Type B pancreatic cell (in vitro differentiated cells): ENCODE data around the gene TLK1. TPM values are rescaled to one million over a fixed set of nuclear protein-coding genes. Genes with fewer than 3 reads are reported as not detected.

ENCODE experiments used
- DNase-seq: peaks from one replicate; pipeline ENCODE4 v3.0.0; 2021; ENCODE audit warnings: mixed read lengths; ENCODE audit not compliant: unreplicated experiment; ENCODE audit errors: extremely low spot score
- H3K27ac Mint-ChIP-seq: 2 replicates; pipeline ENCODE4 v1.8.0; 2021; ENCODE audit warnings: mild to moderate bottlenecking, mixed read lengths
- H3K27me3 Mint-ChIP-seq: 2 replicates; pipeline ENCODE4 v1.8.0; 2021; ENCODE audit warnings: mixed read lengths
- H3K36me3 Mint-ChIP-seq: 2 replicates; pipeline ENCODE4 v1.8.0; 2021; ENCODE audit warnings: mixed read lengths
- H3K4me1 Mint-ChIP-seq: one replicate; pipeline ENCODE4 v1.8.0; 2021; ENCODE audit warnings: mixed read lengths; ENCODE audit not compliant: unreplicated experiment
- H3K4me3 Mint-ChIP-seq: 2 replicates; pipeline ENCODE4 v1.8.0; 2021; ENCODE audit warnings: mild to moderate bottlenecking, mixed read lengths
- H3K9me3 Mint-ChIP-seq: 2 replicates; pipeline ENCODE4 v1.8.0; 2021; ENCODE audit warnings: mixed read lengths
- CTCF ChIP-seq: fragments of 200-600 bp; sonication (generic); conservative IDR thresholded peaks from 2 replicates; pipeline ENCODE4 v1.5.0; 2021; ENCODE audit warnings: antibody characterized with exemption, mild to moderate bottlenecking
- long read RNA-seq: library from polyadenylated mRNA; unstranded; transcript quantifications from one replicate; pipeline ENCODE4 v2.0.0, GENCODE V29; 2020
- total RNA-seq: library from RNA; stranded (reverse); gene quantifications from 2 replicates; pipeline ENCODE4 v1.2.1, GENCODE V29; 2021; ENCODE audit warnings: low replicate concordance

Gene TLK1
- total RNA-seq, result 54.2 and 58.8 TPM in 2 replicates
- long read RNA-seq, full-length matches to known transcripts, result 1 of 9 reads
- long read RNA-seq, partial matches to known transcripts, result 3 of 9 reads
- long read RNA-seq, other reads (novel, unspliced or antisense), result 5 of 9 reads

GRCh38 chr2:171160119-171160955 is at the start of gene TLK1:
Gene TLK1, minus strand, starts transcription at chr2:171160893. Its CDS starts 465 bp downstream, at chr2:171160428.
- H3K27me3 Mint-ChIP-seq, result no peaks in the 10 kb centered on the region
- H3K4me3 Mint-ChIP-seq, result peak within 1 kb of the TSS; percentile 100
- peak within 1 kb of the TSS; percentile 95 for H3K27ac Mint-ChIP-seq
- H3K9me3 Mint-ChIP-seq, result no peaks in the 10 kb centered on the region
- no peaks in the 10 kb centered on the region for H3K36me3 Mint-ChIP-seq
- H3K4me1 Mint-ChIP-seq, result peaks cover 26% of the 10 kb centered on the region
- no peak for TF ChIP-seq CTCF
- peak; percentile 80 for DNase-seq

- Mint-ChIP-seq H3K4me3 (no peak overlapping the region), H3K4me1 (peaks cover 7% of the 10 kb centered on the region), H3K27ac (no peak overlapping the region), H3K27me3 (peaks cover 3% of the 10 kb centered on the region), H3K9me3 (no peaks in the 10 kb centered on the region), H3K36me3 (no peaks in the 10 kb centered on the region)
- no peak for DNase-seq
- TF ChIP-seq CTCF, result no peak
These were observed 49.6 kb upstream of the TLK1 start for GRCh38 chr2:171210216-171210863.

GRCh38 chr2:171208657-171209056 is 48.0 kb upstream of the TLK1 start:
- Mint-ChIP-seq H3K4me3 (no peak overlapping the region), H3K36me3 (no peaks in the 10 kb centered on the region), H3K9me3 (no peaks in the 10 kb centered on the region), H3K4me1 (peaks cover 7% of the 10 kb centered on the region), H3K27ac (no peak overlapping the region), H3K27me3 (peaks cover 3% of the 10 kb centered on the region)
- no peak for DNase-seq
- TF ChIP-seq CTCF, result no peak

GRCh38 chr2:171206422-171207115 is 45.9 kb upstream of the TLK1 start:
- Mint-ChIP-seq H3K9me3 (no peaks in the 10 kb centered on the region), H3K36me3 (no peaks in the 10 kb centered on the region), H3K4me1 (no peaks in the 10 kb centered on the region), H3K4me3 (no peak overlapping the region), H3K27me3 (peaks cover 3% of the 10 kb centered on the region), H3K27ac (no peak overlapping the region)
- no peak for TF ChIP-seq CTCF
- DNase-seq, result no peak

- Mint-ChIP-seq H3K27me3 (peaks cover 3% of the 10 kb centered on the region), H3K4me1 (no peaks in the 10 kb centered on the region), H3K9me3 (no peaks in the 10 kb centered on the region), H3K27ac (no peak overlapping the region), H3K4me3 (no peak overlapping the region), H3K36me3 (no peaks in the 10 kb centered on the region)
- DNase-seq, result no peak
- no peak for TF ChIP-seq CTCF
These were observed 44.9 kb upstream of the TLK1 start for GRCh38 chr2:171205551-171205950.
